Panc1 (cell line): ENCODE data around the gene ATL2.

Experiments
- CTCF ChIP-seq: fragments of 450-650 bp; IDR thresholded peaks from 2 replicates; pipeline ENCODE4 v1.5.1; 2017; ENCODE audit warnings: mild to moderate bottlenecking
- POLR2AphosphoS5 ChIP-seq: IDR thresholded peaks from 2 replicates; pipeline ENCODE4 v1.6.1; 2012; ENCODE audit warnings: mild to moderate bottlenecking, low read depth, low read length, moderate library complexity
- SIN3A ChIP-seq: IDR thresholded peaks from 2 replicates; pipeline ENCODE4 v1.6.1; 2012; ENCODE audit warnings: low read depth, mild to moderate bottlenecking, low read length, moderate library complexity, borderline replicate concordance; ENCODE audit not compliant: insufficient read depth

GRCh38 chr2:38259311-38259710 is 117.8 kb downstream of the ATL2 start:
- TF ChIP-seq CTCF (no peak), POLR2AphosphoS5 (no peak), SIN3A (no peak)
